Measurements from ENCODE around the gene NRM.
"Not testable (repeated sequence)": the region's sequence is repeated elsewhere in the genome, so short reads cannot be mapped to it uniquely, and the experiment has no call there.

Gene NRM

GRCh38 chr6:30687659-30688431 lies 2.9 kb downstream of the NRM start:
- no peak for DNase-seq

GRCh38 chr6:30686908-30687658 lies 3.7 kb downstream of the NRM start:
- peak; percentile 69 for DNase-seq

GRCh38 chr6:30686009-30686907 lies 4.5 kb downstream of the NRM start, which contains the start of gene PPP1R18:
Gene PPP1R18 (minus strand): TSS chr6:30686645. CDS start chr6:30686018, 627 bp downstream.
- DNase-seq: peak; percentile 78

- DNase-seq: no peak
These were observed 5.4 kb downstream of the NRM start for GRCh38 chr6:30685157-30686008.

GRCh38 chr6:30684386-30685156 lies 6.2 kb downstream of the NRM start:
- peak; percentile 29 for DNase-seq

GRCh38 chr6:30683980-30684338 lies 6.8 kb downstream of the NRM start:
- no peak for DNase-seq

GRCh38 chr6:30683183-30683979 lies 7.4 kb downstream of the NRM start:
- DNase-seq: no peak

GRCh38 chr6:30682143-30683117 lies 8.4 kb downstream of the NRM start:
- peak; percentile 81 for DNase-seq

GRCh38 chr6:30681766-30682142 lies 9.0 kb downstream of the NRM start:
- DNase-seq: no peak

GRCh38 chr6:30679765-30680535 lies 10.8 kb downstream of the NRM start:
- DNase-seq: no peak

GRCh38 chr6:30678964-30679726 lies 11.6 kb downstream of the NRM start:
- peak; percentile 96 for DNase-seq

GRCh38 chr6:30676660-30677285 lies 14.0 kb downstream of the NRM start:
- DNase-seq: no peak

- DNase-seq: peak; percentile 84
These were observed 18.1 kb downstream of the NRM start, which contains the start of gene DHX16 for GRCh38 chr6:30672445-30673253. Gene DHX16 (minus strand): TSS chr6:30673006. CDS start chr6:30672841, 165 bp downstream.

GRCh38 chr6:30670760-30671527 lies 19.8 kb downstream of the NRM start:
- DNase-seq: no peak

GRCh38 chr6:30666300-30666699 lies 24.5 kb downstream of the NRM start:
- not testable (repeated sequence) for DNase-seq
